H1 (cell line): Measurements from ENCODE around the gene CNNM3. TPM values are rescaled to one million over a fixed set of nuclear protein-coding genes. Genes with fewer than 3 reads are reported as not detected.

Experiments
- CTCF ChIA-PET: fragments of 300-600 bp; sonication (Branson Sonifier 250); formaldehyde crosslinking; loops from one replicate; lab custom pipeline; 2021; ENCODE audit not compliant: partially characterized antibody; lab: Charles Lee
- POLR2A ChIA-PET: fragments of 300-600 bp; sonication (Branson Sonifier 250); formaldehyde crosslinking; loops from one replicate; lab custom pipeline; 2021; ENCODE audit warnings: inconsistent platforms; ENCODE audit not compliant: partially characterized antibody; lab: Charles Lee
- DNase-seq, 2 experiments: peaks; one replicate each; pipeline versions ENCODE4 v3.0.0 to v3.0.0-alpha.2; 2010 to 2022; ENCODE audit warnings: low spot score in 2 of 2, low read depth in 1 of 2, mixed read lengths in 1 of 2
- FAIRE-seq: peaks from 2 replicates; lab custom pipeline; 2011; peaks lifted over from hg19 to GRCh38; lab: Jason Lieb, UNC
- H2AFZ ChIP-seq: 2 replicates; pipeline ENCODE4 v1.8.1; 2012; ENCODE audit warnings: low read length, inconsistent platforms
- H2AK5ac ChIP-seq: 2 replicates; pipeline ENCODE4 v1.6.1; 2013; ENCODE audit warnings: low read depth, low read length
- H2BK120ac ChIP-seq: replicated peaks from 2 replicates; pipeline ENCODE3; 2013; ENCODE audit warnings: low read depth, low read length, inconsistent platforms
- H2BK12ac ChIP-seq: 2 replicates; pipeline ENCODE4 v1.6.1; 2013; ENCODE audit warnings: low read depth, low read length
- H2BK15ac ChIP-seq: 2 replicates; pipeline ENCODE4 v1.6.1; 2013; ENCODE audit warnings: low read length
- H2BK20ac ChIP-seq: 2 replicates; pipeline ENCODE4 v1.6.1; 2013; ENCODE audit warnings: low read length
- H2BK5ac ChIP-seq: 2 replicates; pipeline ENCODE4 v1.6.1; 2013; ENCODE audit warnings: low read depth, low read length
- H3K14ac ChIP-seq: 2 replicates; pipeline ENCODE4 v1.6.1; 2013; ENCODE audit warnings: inconsistent platforms; ENCODE audit not compliant: insufficient read length
- H3K18ac ChIP-seq: 2 replicates; pipeline ENCODE4 v1.6.1; 2013; ENCODE audit warnings: low read length; ENCODE audit errors: extremely low read depth
- H3K23ac ChIP-seq: 2 replicates; pipeline ENCODE4 v1.6.1; 2013; ENCODE audit warnings: inconsistent platforms; ENCODE audit not compliant: insufficient read length
- H3K23me2 ChIP-seq: 2 replicates; pipeline ENCODE4 v1.6.1; 2013; ENCODE audit warnings: low read depth, low read length
- H3K27ac ChIP-seq: 2 replicates; pipeline ENCODE4 v1.6.1; 2011; ENCODE audit warnings: low read depth, low read length, inconsistent platforms
- H3K27me3 ChIP-seq, 4 experiments: replicated peaks in 1 of 4; 1 replicate in 1 of 4; 2 replicates in 3 of 4; pipeline versions ENCODE4 v1.6.1 to v1.8.1; 2011 to 2013; ENCODE audit warnings: low read length in 3 of 4, mild to moderate bottlenecking in 3 of 4, inconsistent platforms in 2 of 4, mixed read lengths in 2 of 4, moderate library complexity in 1 of 4; ENCODE audit not compliant: control insufficient read depth in 3 of 4, insufficient read depth in 3 of 4; ENCODE audit errors: extremely low read depth in 1 of 4
- H3K36me3 ChIP-seq, 4 experiments: 2 replicates each; pipeline versions ENCODE4 v1.6.1 to v1.8.1; 2011 to 2013; ENCODE audit warnings: mild to moderate bottlenecking in 4 of 4, low read length in 3 of 4, moderate library complexity in 2 of 4, control low read depth in 1 of 4, inconsistent platforms in 1 of 4; ENCODE audit not compliant: insufficient read depth in 4 of 4, control insufficient read depth in 2 of 4
- H3K4ac ChIP-seq: replicated peaks from 2 replicates; pipeline ENCODE3; 2013; ENCODE audit warnings: low read length, low read depth, mixed read lengths, inconsistent platforms; ENCODE audit not compliant: insufficient read length
- H3K4me1 ChIP-seq, 4 experiments: replicated peaks in 1 of 4; 1 replicate in 1 of 4; 2 replicates in 3 of 4; pipeline versions ENCODE4 v1.6.1 to v1.8.1; 2011 to 2013; ENCODE audit warnings: low read length in 3 of 4, inconsistent platforms in 2 of 4, mixed read lengths in 1 of 4; ENCODE audit not compliant: insufficient read depth in 4 of 4, control insufficient read depth in 3 of 4
- H3K4me2 ChIP-seq, 2 experiments: 2 replicates each; pipeline versions ENCODE4 v1.6.1 to v1.8.1; 2011 to 2013; ENCODE audit warnings: low read depth in 2 of 2, low read length in 2 of 2, control low read depth in 1 of 2, inconsistent platforms in 1 of 2, mild to moderate bottlenecking in 1 of 2; ENCODE audit not compliant: insufficient read depth in 1 of 2
- H3K4me3 ChIP-seq, 4 experiments: fragments of 200-600, 300-600 bp in 1 of 4; sonication (generic), shearing (Covaris generic), sonication (Bioruptor Twin) in 1 of 4; 2 replicates each; pipeline versions ENCODE4 v1.5.1 to v1.8.1; 2011 to 2016; ENCODE audit warnings: low read length in 4 of 4, low read depth in 3 of 4, control low read depth in 2 of 4, inconsistent platforms in 2 of 4, mild to moderate bottlenecking in 2 of 4, mixed read lengths in 1 of 4, moderate library complexity in 1 of 4; ENCODE audit not compliant: insufficient read depth in 2 of 4; ENCODE audit errors: extremely low read depth in 1 of 4
- H3K56ac ChIP-seq: replicated peaks from 2 replicates; pipeline ENCODE3; 2013; ENCODE audit warnings: low read depth, mild to moderate bottlenecking, mixed read lengths, low read length, inconsistent platforms; ENCODE audit not compliant: insufficient read length
- H3K79me1 ChIP-seq: 2 replicates; pipeline ENCODE4 v1.6.1; 2013; ENCODE audit warnings: low read depth, low read length, control low read depth
- H3K79me2 ChIP-seq, 2 experiments: 2 replicates each; pipeline versions ENCODE4 v1.6.1 to v1.8.1; 2012 to 2013; ENCODE audit warnings: low read length in 2 of 2, mild to moderate bottlenecking in 2 of 2, inconsistent platforms in 1 of 2; ENCODE audit not compliant: insufficient read depth in 2 of 2, control insufficient read depth in 1 of 2
- H3K9ac ChIP-seq, 4 experiments: replicated peaks in 1 of 4; 1 replicate in 1 of 4; 2 replicates in 3 of 4; pipeline versions ENCODE4 v1.6.1 to v1.8.1; 2011 to 2013; ENCODE audit warnings: low read depth in 3 of 4, low read length in 3 of 4, control low read depth in 2 of 4, mild to moderate bottlenecking in 2 of 4, moderate library complexity in 2 of 4, inconsistent platforms in 1 of 4; ENCODE audit errors: extremely low read depth in 1 of 4
- H3K9me3 ChIP-seq, 2 experiments: 2 replicates each; pipeline versions ENCODE4 v1.6.1 to v1.8.1; 2012 to 2013; ENCODE audit warnings: mild to moderate bottlenecking in 2 of 2, moderate library complexity in 2 of 2, control low read depth in 1 of 2, inconsistent platforms in 1 of 2, low read depth in 1 of 2, low read length in 1 of 2, mixed read lengths in 1 of 2; ENCODE audit not compliant: insufficient read depth in 2 of 2
- H4K20me1 ChIP-seq, 2 experiments: replicated peaks in 1 of 2; 2 replicates each; pipeline versions ENCODE3 to v1.8.1; 2011 to 2013; ENCODE audit warnings: inconsistent platforms in 2 of 2, low read length in 2 of 2, mild to moderate bottlenecking in 1 of 2; ENCODE audit not compliant: insufficient read depth in 2 of 2, control insufficient read depth in 1 of 2
- H4K5ac ChIP-seq: 2 replicates; pipeline ENCODE4 v1.6.1; 2013; ENCODE audit warnings: low read length, low read depth, mixed read lengths, inconsistent platforms; ENCODE audit not compliant: insufficient read length
- H4K8ac ChIP-seq: 2 replicates; pipeline ENCODE4 v1.8.0; 2013; ENCODE audit warnings: mild to moderate bottlenecking, moderate library complexity, low read length, inconsistent platforms; ENCODE audit not compliant: insufficient read depth; ENCODE audit errors: extremely low read depth
- H4K91ac ChIP-seq: replicated peaks from 2 replicates; pipeline ENCODE3; 2013; ENCODE audit warnings: low read length, mixed read lengths, inconsistent platforms; ENCODE audit not compliant: insufficient read length
- CTBP2 ChIP-seq: IDR thresholded peaks from 2 replicates; pipeline ENCODE4 v1.7.0; 2011; ENCODE audit warnings: borderline replicate concordance, mild to moderate bottlenecking, moderate library complexity, mixed read lengths, low read length; ENCODE audit not compliant: insufficient read depth, insufficient read length
- EZH2 ChIP-seq: fragments of 200-600 bp; sonication (generic); IDR thresholded peaks from 2 replicates; pipeline ENCODE4 v1.7.1; 2012; ENCODE audit warnings: low read depth, mild to moderate bottlenecking, moderate library complexity, low read length, inconsistent platforms; ENCODE audit not compliant: severe bottlenecking
- SRF ChIP-seq: IDR thresholded peaks from 2 replicates; pipeline ENCODE4 v1.6.1; 2011; ENCODE audit warnings: mild to moderate bottlenecking, low read depth, low read length, moderate library complexity
- WGBS, 2 experiments: shearing (Covaris generic) in 1 of 2; methylation state at CpG; one replicate each; pipeline versions ENCODE4 v1.1.6 to v1.1.7; 2013 to 2015; ENCODE audit warnings: low lambda C conversion rate in 2 of 2, mixed read lengths in 2 of 2, inconsistent platforms in 1 of 2, low coverage in 1 of 2, missing lambda C conversion rate in 1 of 2; ENCODE audit not compliant: insufficient replicate concordance in 2 of 2, insufficient coverage in 1 of 2, insufficient read length in 1 of 2; ENCODE audit errors: extremely low coverage in 1 of 2, missing lambda C conversion rate in 1 of 2; 5-methylcytosine and 5-hydroxymethylcytosine counted together
- polyA plus RNA-seq, 7 experiments: library from polyadenylated mRNA; depleted of rRNA in 3 of 7; stranded (reverse) in 5 of 7; unstranded in 2 of 7; fragments of >200 nt in 5 of 7; fragments of 200-250 nt in 2 of 7; gene quantifications; 1 replicate in 5 of 7; 2 replicates in 1 of 7; 4 replicates in 1 of 7; pipeline versions ENCODE4 v1.2.1 to v1.2.3, GENCODE V29; 2011 to 2013; ENCODE audit warnings: missing spikeins in 2 of 7, mixed read lengths in 2 of 7
- total RNA-seq: library from RNA; stranded (reverse); fragmentation: NEBNext Ultra II Directional; extraction: Animal tissue kit (Norgen Biotek cat#: 25700); gene quantifications from 2 replicates; pipeline ENCODE4 v1.2.1, GENCODE V29; 2021
- TF ChIP-seq, protein P1 (sequence below): IDR thresholded peaks from 2 replicates; pipeline ENCODE4 v1.6.1; 2012; ENCODE audit warnings: inconsistent platforms
- TF ChIP-seq, protein P2 (sequence below): IDR thresholded peaks from 2 replicates; pipeline ENCODE4 v1.6.1; 2012; ENCODE audit warnings: inconsistent platforms

The CNNM3 gene
- total and polyA plus RNA-seq, 2 of the 8 experiments (the other 6 are each of a cell fraction or from before 2014, with no cell fraction given): 29.1 to 29.2 TPM

DNA sequence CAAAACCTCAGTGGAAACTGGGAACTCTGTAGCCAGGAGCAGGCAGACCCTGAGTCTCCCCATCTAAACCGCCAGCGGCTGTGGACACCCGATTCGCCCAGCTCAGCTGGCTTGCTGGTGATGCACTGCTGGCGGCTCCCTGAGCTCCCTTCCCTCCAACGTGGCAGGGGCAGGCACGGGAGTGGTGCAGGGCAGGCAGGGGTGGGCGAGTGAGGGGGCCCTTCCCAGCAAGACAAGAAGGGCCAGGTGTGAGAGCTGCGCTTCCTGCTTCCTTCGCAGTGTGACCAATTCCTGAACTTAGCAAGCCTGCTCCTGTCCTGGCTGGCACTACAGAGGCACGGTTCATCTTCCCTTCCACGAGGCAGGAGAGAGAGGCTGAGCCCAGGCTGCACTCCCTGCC is 66.2 kb downstream of the CNNM3 start:
- no peak for TF ChIP-seq SRF
- TF ChIP-seq CTBP2: no peak
- no peak for TF ChIP-seq EZH2
- TF ChIP-seq, protein P1, sequence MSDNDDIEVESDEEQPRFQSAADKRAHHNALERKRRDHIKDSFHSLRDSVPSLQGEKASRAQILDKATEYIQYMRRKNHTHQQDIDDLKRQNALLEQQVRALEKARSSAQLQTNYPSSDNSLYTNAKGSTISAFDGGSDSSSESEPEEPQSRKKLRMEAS: peak; percentile 46
- TF ChIP-seq, protein P2, sequence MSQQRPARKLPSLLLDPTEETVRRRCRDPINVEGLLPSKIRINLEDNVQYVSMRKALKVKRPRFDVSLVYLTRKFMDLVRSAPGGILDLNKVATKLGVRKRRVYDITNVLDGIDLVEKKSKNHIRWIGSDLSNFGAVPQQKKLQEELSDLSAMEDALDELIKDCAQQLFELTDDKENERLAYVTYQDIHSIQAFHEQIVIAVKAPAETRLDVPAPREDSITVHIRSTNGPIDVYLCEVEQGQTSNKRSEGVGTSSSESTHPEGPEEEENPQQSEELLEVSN: peak; percentile 38; the same call in 1 of the 2 replicates
- peaks cover 2% of the 10 kb centered on the region; the same call in 1 of the 2 replicates for H3K23me2 ChIP-seq
- FAIRE-seq (no peak), DNase-seq (peak in 1 of 2 experiments; percentile 70)
- peak overlapping the region; percentile 25 for H3K4ac ChIP-seq
- peak overlapping the region; percentile 38; the same call in 1 of the 2 replicates for H3K27ac ChIP-seq
- no peaks in the 10 kb centered on the region for H3K79me2 ChIP-seq
- 46% methylated on average over 11 of the region's 12 CpGs; no CpG with 5 or more reads in 1 of the 2 experiments for WGBS, 2 experiments
- peak overlapping the region; percentile 77 for H4K5ac ChIP-seq
- H3K9me3 ChIP-seq: no peaks in the 10 kb centered on the region
- H3K56ac ChIP-seq: no peak overlapping the region
- H3K4me1 ChIP-seq: peaks cover 3 to 22% (median 12%) of the 10 kb centered on the region in 4 experiments
- peak overlapping the region; percentile 95; the same call in 1 of the 2 replicates for H2BK5ac ChIP-seq
- H2BK20ac ChIP-seq: peak overlapping the region; percentile 99
- H2AK5ac ChIP-seq: peak overlapping the region; percentile 91; the same call in 1 of the 2 replicates
- peak overlapping the region; percentile 99 for H3K18ac ChIP-seq
- no peak overlapping the region; a peak in 1 of 8 replicates for H3K4me3 ChIP-seq
- H2AFZ ChIP-seq: 0 out of 2 replicates have a peak overlapping the region, but pooled peaks have one; percentile 68
- H2BK120ac ChIP-seq: peak overlapping the region; percentile 63
- H3K9ac ChIP-seq: no peak overlapping the region
- no peaks in the 10 kb centered on the region for H3K79me1 ChIP-seq
- peak overlapping the region; percentile 99 for H4K91ac ChIP-seq
- CTCF ChIA-PET: interaction anchor here (0.7 to 4.1 kb wide), 7 partner anchors 8 to 77 kb away, joined by 3 to 27 read pairs (median 3); partner anchors contain the start of gene SEMA4C
- H2BK12ac ChIP-seq: peak overlapping the region; percentile 100
- no peaks in the 10 kb centered on the region for H3K36me3 ChIP-seq
- no peaks in the 10 kb centered on the region for H4K20me1 ChIP-seq
- H3K23ac ChIP-seq: no peak overlapping the region
- POLR2A ChIA-PET: interaction anchor here (0.9 to 4.9 kb wide), 5 partner anchors 9 to 67 kb away, joined by 3 to 25 read pairs (median 10); partner anchors contain the start of gene ANKRD39
- H2BK15ac ChIP-seq: peak overlapping the region; percentile 98; the same call in 1 of the 2 replicates
- peak overlapping the region; percentile 39; the same call in 1 of the 2 replicates for H4K8ac ChIP-seq
- H3K14ac ChIP-seq: peak overlapping the region; percentile 11
- H3K4me2 ChIP-seq: peak overlapping the region; percentile 49 to 74; a peak in 2 of 4 replicates
- H3K27me3 ChIP-seq: peaks cover 0 to 2% (median under 1%) of the 10 kb centered on the region in 4 experiments; a peak in 2 of 7 replicates
